ENCODE results near the gene PIK3AP1. TPM values are rescaled to one million over a fixed set of nuclear protein-coding genes. Genes with fewer than 3 reads are reported as not detected.
"Not testable (repeated sequence)": the region's sequence is repeated elsewhere in the genome, so short reads cannot be mapped to it uniquely, and the experiment has no call there.

PIK3AP1 gene
- total RNA-seq, 1 donor: not detected

DNA sequence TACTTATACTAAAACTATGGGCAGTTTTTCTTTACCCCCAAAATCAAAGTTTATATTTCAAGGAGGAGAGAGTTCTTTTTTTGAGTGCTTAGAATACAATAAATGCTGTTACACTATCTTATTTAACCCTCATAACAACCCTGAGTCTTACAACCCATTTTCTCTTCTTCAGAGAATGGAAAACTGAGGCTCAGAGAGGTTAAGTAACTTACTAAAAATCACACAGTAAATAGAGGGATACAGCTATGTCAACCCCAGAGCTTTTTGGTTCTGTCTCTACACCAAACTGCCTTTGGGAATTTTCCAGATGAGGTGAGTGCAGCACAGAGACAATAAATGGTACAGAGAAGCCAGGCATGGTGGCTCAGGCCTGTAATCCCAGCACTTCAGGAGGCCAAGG, 25.6 kb upstream of the PIK3AP1 start:
- TF ChIP-seq, protein P1, sequence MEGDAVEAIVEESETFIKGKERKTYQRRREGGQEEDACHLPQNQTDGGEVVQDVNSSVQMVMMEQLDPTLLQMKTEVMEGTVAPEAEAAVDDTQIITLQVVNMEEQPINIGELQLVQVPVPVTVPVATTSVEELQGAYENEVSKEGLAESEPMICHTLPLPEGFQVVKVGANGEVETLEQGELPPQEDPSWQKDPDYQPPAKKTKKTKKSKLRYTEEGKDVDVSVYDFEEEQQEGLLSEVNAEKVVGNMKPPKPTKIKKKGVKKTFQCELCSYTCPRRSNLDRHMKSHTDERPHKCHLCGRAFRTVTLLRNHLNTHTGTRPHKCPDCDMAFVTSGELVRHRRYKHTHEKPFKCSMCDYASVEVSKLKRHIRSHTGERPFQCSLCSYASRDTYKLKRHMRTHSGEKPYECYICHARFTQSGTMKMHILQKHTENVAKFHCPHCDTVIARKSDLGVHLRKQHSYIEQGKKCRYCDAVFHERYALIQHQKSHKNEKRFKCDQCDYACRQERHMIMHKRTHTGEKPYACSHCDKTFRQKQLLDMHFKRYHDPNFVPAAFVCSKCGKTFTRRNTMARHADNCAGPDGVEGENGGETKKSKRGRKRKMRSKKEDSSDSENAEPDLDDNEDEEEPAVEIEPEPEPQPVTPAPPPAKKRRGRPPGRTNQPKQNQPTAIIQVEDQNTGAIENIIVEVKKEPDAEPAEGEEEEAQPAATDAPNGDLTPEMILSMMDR (IDR thresholded peaks at IDR 0.05; ENCODE audit: insufficient read depth, low read length): no peak
- no peak overlapping the region for H3K4me3 ChIP-seq (ENCODE audit: low read depth, low read length)
- DNase-seq (ENCODE audit: low read depth): no peak

DNA sequence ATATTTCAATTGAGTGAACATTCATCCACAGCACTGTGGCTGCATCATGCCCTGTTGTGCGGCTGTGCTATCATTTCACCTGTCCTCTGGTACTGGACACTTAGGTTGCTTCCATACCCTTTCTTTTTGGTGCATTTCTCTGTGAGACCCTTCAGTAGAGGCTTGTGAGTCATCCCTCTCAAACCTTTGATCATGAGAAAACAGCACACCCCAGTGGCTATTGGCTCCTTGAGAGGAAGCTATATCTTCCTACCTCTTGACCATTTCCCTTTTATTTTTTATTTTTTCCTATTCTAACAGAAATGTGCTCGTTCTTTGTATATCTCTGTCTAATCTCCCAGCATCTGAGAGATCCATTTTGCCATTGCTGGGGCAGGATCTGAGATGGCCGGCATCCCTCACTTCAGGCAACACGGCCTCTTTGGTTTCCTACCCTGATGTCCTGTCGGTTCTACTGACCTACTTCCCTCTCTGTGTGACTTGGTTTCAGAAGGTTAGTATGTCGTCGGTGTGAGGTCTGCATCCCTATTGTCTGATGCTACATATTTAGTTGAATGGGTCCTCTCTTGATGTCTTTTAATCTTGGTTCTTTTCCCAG, 23.8 kb upstream of the PIK3AP1 start:
- TF ChIP-seq, protein P1 (IDR thresholded peaks at IDR 0.05; ENCODE audit: insufficient read depth, low read length): peak; percentile 18
- DNase-seq (ENCODE audit: low read depth): peak; percentile 9
- H3K4me3 ChIP-seq (ENCODE audit: low read depth, low read length): no peak overlapping the region

DNA sequence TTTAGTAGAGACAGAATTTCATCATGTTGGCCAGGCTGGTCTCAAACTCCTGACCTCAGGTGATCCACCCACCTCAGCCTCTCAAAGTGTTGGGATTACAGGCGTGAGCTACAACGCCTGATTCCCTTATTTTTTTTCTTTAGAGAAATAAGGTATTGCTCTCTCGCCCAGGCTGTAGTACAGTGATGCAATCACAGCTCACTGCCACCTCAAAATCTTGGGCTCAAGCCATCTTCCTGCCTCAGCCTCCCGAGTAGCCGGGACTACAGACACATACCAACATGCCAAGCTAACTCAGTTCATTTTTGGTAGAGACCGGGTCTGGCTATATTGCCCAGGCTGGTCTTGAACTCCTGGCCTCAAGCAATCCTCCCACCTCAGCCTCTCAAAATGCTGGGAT, 21.2 kb upstream of the PIK3AP1 start:
- H3K4me3 ChIP-seq (ENCODE audit: low read depth, low read length); DNase-seq (ENCODE audit: low read depth): not testable (repeated sequence)

DNA sequence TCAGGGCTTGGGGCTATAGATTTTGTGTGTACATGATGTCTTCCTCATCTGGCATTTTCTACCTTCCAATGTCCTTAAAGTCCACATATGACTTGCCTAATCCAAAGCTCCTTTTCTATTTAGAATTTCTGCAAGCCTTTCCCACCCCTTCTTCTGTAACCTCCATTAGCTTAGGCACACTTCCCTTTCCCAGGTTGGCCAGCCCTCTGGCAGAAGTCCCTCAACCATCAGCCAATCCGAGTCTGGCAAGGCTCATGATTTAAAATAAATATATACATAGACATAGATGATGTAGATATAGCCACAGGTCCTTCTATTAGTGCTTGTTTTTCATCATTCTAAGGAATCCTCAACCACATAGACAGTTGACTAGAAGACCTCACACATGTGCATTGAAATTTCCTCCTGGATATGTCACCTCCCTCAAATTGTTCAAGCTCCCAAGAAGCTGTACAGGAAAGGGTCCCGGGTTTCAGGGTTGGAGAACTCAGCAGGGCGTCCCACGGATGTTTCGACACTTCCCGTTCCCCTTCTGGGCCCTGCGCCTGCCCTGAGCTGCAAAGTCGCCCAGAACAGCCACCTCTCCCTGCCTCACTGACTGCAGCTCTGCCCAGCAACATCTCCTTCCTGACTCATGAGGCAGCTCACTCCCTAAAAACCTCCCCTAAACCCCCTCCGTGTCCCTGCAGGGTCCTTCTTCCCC, 20.4 kb upstream of the PIK3AP1 start:
- TF ChIP-seq, protein P1 (IDR thresholded peaks at IDR 0.05; ENCODE audit: insufficient read depth, low read length): no peak
- no peak for DNase-seq (ENCODE audit: low read depth)
- H3K4me3 ChIP-seq (ENCODE audit: low read depth, low read length): no peak overlapping the region

DNA sequence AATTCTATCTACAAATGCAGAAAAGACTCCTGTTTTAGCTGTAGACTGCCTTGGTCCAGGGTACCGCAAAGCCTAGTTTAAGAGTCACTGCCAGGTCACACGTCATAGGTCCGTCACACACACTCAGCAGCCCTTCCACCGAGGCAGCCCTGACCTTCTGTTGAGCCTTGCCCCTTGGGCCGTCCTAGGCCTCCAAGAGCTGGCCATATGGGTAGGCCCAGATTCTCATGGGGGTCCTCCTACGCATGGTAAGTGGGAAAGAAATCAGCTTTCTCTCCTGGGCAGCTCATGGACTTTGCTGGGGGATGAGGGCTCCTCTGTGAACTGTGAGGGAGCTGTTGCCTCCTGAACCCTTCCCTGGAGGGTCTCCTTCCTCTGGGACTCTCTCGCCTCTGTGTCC, 19.8 kb upstream of the PIK3AP1 start:
- TF ChIP-seq, protein P1 (IDR thresholded peaks at IDR 0.05; ENCODE audit: insufficient read depth, low read length): no peak
- H3K4me3 ChIP-seq (ENCODE audit: low read depth, low read length): no peak overlapping the region
- DNase-seq (ENCODE audit: low read depth): no peak

DNA sequence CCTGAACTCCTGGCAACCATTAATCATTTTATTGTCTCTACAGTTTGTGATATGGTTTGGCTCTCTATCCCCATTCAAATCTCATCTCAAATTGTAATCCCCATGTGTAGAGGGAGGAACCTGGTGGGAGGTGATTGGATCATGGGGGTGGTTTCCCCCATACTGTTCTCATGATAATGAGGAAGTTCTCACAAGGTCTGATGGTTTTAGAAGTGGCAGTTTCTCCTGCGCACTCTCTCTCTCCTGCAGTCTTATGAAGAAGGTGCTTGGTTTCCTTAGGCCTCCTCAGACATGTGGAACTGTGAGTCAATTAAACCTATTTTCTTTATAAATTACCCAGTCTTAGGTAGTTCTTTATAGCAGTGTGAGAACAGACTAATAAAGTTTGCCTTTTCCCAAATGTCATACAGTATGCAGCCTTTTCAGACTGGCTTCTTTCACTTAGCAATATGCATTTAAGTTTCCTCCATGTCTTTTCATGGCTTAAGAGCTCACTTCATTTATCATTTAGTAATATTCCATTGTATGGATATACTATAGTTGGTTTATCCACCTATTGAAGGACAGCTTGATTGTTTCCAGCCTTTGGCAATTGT, 17.1 kb upstream of the PIK3AP1 start:
- DNase-seq (ENCODE audit: low read depth); H3K4me3 ChIP-seq (ENCODE audit: low read depth, low read length): not testable (repeated sequence)

DNA sequence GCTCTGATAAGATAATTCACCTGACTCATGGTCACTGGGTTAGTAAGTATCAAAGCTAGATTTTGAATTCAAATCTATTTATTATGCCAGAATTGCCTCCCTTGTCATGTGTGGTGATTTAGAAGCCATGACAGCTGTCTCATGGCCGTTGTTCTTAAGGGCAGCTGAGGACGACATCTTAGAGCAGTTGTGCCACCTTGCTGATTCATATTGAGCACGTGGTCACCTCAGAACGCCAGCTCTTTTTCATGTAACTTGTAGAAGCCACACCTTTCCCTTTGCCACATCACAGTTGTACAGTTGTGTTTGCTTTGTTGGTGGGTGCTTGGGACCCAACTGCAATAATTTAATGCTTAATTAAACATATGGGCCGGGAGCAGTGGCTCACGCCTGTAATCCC, 4.3 kb upstream of the PIK3AP1 start:
- no peak for DNase-seq (ENCODE audit: low read depth)
- TF ChIP-seq, protein P1 (IDR thresholded peaks at IDR 0.05; ENCODE audit: insufficient read depth, low read length): no peak
- no peak overlapping the region for H3K4me3 ChIP-seq (ENCODE audit: low read depth, low read length)

DNA sequence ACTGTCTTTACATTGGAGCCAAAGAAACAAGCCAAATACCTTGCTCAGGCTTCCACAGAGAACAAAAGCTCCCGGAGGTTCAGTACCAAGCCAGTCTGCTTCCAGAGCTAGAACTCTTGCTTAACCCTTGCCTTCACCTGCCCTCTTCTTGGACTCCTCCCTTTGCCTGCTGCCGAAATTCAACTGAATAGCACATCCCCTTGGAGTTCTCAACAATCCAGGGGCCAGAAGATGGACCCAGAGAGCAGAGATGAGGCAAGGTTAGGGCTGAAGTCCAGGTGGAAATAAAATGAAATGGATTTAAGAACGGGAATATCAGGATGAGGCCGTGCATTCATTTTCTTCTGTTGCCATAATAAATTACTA, 876 bp upstream of the PIK3AP1 start:
- TF ChIP-seq, protein P1 (IDR thresholded peaks at IDR 0.05; ENCODE audit: insufficient read depth, low read length): no peak
- no peak overlapping the region for H3K4me3 ChIP-seq (ENCODE audit: low read depth, low read length)
- DNase-seq (ENCODE audit: low read depth): no peak

Data from fibroblast of the aortic adventitia (primary cell).